ENCODE measurements around the gene ERICH6B. TPM values are rescaled to one million over a fixed set of nuclear protein-coding genes. Genes with fewer than 3 reads are reported as not detected.
"Not testable (repeated sequence)": the region's sequence is repeated elsewhere in the genome, so short reads cannot be mapped to it uniquely, and the experiment has no call there.

The ERICH6B gene
- total RNA-seq = not detected
- long read RNA-seq = 0 reads

- DNase-seq (no peak), ATAC-seq (peak; percentile 67)
- Histone ChIP-seq H3K9me3 (no peaks in the 10 kb centered on the region), H3K4me3 (no peak within 1 kb of the TSS), H3K27ac (no peak within 1 kb of the TSS), H3K4me1 (no peaks in the 10 kb centered on the region), H3K36me3 (no peaks in the 10 kb centered on the region), H3K27me3 (peaks cover 7% of the 10 kb centered on the region)
- intact Hi-C loops (cut with DNase I) = no loop called here
- no peak for TF ChIP-seq CTCF (IDR thresholded peaks at IDR 0.05)
Observed at GRCh38 chr13:45615501-45616101, at the start of gene ERICH6B. Gene ERICH6B, minus strand, starts transcription at chr13:45615739. Its CDS starts 18,734 bp downstream, at chr13:45597005.

DNA sequence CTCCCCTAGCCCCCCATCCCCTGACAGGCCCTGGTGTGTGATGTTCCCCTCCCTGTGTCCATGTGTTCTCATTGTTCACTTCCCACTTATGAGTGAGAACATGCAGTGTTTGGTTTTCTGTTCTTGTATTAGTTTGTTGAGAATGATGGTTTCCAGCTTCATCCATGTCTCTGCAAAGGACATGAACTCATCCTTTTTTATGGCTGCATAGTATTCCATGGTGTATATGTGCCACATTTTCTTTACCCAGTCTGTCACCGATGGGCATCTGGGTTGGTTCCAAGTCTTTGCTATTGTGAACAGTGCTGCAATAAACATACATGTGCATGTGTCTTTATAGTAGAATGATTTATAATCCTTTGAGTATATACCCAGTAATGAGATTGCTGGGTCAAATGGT, 47.4 kb upstream of the ERICH6B start:
- intact Hi-C loops (cut with DNase I); H3K27me3 ChIP-seq; H3K4me3 ChIP-seq; ATAC-seq; H3K27ac ChIP-seq; H3K4me1 ChIP-seq; H3K36me3 ChIP-seq; H3K9me3 ChIP-seq; DNase-seq: not testable (repeated sequence)

GRCh38 chr13:45662162-45662561, 46.6 kb upstream of the ERICH6B start:
- intact Hi-C loops (cut with DNase I) = no loop called here
- Histone ChIP-seq H3K4me1 (no peaks in the 10 kb centered on the region), H3K9me3 (no peaks in the 10 kb centered on the region), H3K27me3 (no peaks in the 10 kb centered on the region), H3K27ac (no peak overlapping the region), H3K36me3 (no peaks in the 10 kb centered on the region), H3K4me3 (no peak overlapping the region)
- ATAC-seq = no peak
- DNase-seq = no peak
- no peak for TF ChIP-seq CTCF (IDR thresholded peaks at IDR 0.05)

DNA sequence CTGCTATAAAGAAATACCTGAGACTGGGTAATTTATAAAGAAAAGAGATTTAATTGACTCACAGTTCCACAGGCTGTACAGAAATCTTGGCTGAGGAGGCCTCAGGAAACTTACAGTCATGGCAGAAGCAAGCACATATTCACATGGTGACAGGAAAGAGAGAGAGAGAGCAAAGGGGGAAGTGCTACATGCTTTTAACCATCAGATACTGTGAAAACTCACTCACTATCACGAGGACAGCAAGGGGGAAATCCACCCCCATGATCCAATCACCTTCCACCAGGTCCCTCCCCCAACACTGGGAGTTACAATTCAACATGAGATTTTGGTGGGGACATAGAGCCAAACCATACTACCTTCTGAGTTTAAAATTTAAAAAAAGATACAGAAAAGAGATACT, 44.9 kb upstream of the ERICH6B start:
- DNase-seq; H3K27me3 ChIP-seq; H3K9me3 ChIP-seq; H3K27ac ChIP-seq; ATAC-seq; H3K4me1 ChIP-seq; H3K36me3 ChIP-seq; H3K4me3 ChIP-seq; intact Hi-C loops (cut with DNase I): not testable (repeated sequence)

GRCh38 chr13:45659536-45659935, 44.0 kb upstream of the ERICH6B start:
- Histone ChIP-seq H3K36me3 (no peaks in the 10 kb centered on the region), H3K4me3 (no peak overlapping the region), H3K27ac (no peak overlapping the region), H3K27me3 (no peaks in the 10 kb centered on the region), H3K4me1 (no peaks in the 10 kb centered on the region), H3K9me3 (no peaks in the 10 kb centered on the region)
- intact Hi-C loops (cut with DNase I) = no loop called here
- DNase-seq (no peak), ATAC-seq (no peak)
- TF ChIP-seq CTCF (IDR thresholded peaks at IDR 0.05) = no peak

- intact Hi-C loops (cut with DNase I) = no loop called here
- Histone ChIP-seq H3K4me1 (no peaks in the 10 kb centered on the region), H3K36me3 (no peaks in the 10 kb centered on the region), H3K27me3 (no peaks in the 10 kb centered on the region), H3K4me3 (no peak overlapping the region), H3K9me3 (no peaks in the 10 kb centered on the region), H3K27ac (no peak overlapping the region)
- TF ChIP-seq CTCF (IDR thresholded peaks at IDR 0.05) = no peak
- ATAC-seq = no peak
- no peak for DNase-seq
Observed at GRCh38 chr13:45658586-45659235, 43.2 kb upstream of the ERICH6B start.

Data from upper lobe of right lung (tissue), 1 donor.